Neural cell (in vitro differentiated cells): ENCODE data around the gene SV2B.

Source experiments
- EZH2 ChIP-seq: fragments of 200-600, 300-800 bp; shearing (Covaris generic), sonication (generic); IDR thresholded peaks from 2 replicates; pipeline ENCODE4 v1.6.1; 2014; ENCODE audit warnings: antibody characterized with exemption, low read length, borderline replicate concordance, mild to moderate bottlenecking; ENCODE audit not compliant: insufficient read depth, poor library complexity, severe bottlenecking
- POLR2AphosphoS5 ChIP-seq: IDR thresholded peaks from 2 replicates; pipeline ENCODE4 v1.6.1; 2012
- TAF1 ChIP-seq: IDR thresholded peaks from 2 replicates; pipeline ENCODE4 v1.6.1; 2012; ENCODE audit warnings: low read depth
- TF ChIP-seq, protein P1 (sequence below): fragments of 450-650 bp; IDR thresholded peaks from 2 replicates; pipeline ENCODE4 v1.5.1; 2014; ENCODE audit warnings: antibody characterized with exemption, mild to moderate bottlenecking, moderate library complexity; ENCODE audit not compliant: poor library complexity, severe bottlenecking

GRCh38 chr15:91278951-91279350, 178.9 kb downstream of the SV2B start:
- TF ChIP-seq, protein P1, sequence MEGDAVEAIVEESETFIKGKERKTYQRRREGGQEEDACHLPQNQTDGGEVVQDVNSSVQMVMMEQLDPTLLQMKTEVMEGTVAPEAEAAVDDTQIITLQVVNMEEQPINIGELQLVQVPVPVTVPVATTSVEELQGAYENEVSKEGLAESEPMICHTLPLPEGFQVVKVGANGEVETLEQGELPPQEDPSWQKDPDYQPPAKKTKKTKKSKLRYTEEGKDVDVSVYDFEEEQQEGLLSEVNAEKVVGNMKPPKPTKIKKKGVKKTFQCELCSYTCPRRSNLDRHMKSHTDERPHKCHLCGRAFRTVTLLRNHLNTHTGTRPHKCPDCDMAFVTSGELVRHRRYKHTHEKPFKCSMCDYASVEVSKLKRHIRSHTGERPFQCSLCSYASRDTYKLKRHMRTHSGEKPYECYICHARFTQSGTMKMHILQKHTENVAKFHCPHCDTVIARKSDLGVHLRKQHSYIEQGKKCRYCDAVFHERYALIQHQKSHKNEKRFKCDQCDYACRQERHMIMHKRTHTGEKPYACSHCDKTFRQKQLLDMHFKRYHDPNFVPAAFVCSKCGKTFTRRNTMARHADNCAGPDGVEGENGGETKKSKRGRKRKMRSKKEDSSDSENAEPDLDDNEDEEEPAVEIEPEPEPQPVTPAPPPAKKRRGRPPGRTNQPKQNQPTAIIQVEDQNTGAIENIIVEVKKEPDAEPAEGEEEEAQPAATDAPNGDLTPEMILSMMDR = no peak
- no peak for TF ChIP-seq EZH2
- TF ChIP-seq POLR2AphosphoS5 = no peak
- TF ChIP-seq TAF1 = no peak
